ENCODE data around the gene LYPD3.

DNA sequence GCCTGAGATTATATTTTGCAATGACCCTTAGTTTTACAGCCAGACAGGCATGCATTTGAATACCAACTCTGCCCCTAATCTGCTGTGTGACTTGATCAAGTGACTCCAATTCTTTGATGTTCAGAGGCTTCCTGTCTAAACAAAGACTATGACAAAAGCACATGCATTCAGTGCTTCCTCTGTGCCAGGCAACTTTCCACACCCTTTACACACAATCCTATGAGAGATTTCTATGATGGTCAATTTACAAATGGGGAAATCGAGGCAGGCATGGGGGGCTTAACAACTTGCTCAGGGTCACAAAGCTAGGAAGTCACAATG is 3.7 kb upstream of the LYPD3 start:
- TF ChIP-seq, protein P1, sequence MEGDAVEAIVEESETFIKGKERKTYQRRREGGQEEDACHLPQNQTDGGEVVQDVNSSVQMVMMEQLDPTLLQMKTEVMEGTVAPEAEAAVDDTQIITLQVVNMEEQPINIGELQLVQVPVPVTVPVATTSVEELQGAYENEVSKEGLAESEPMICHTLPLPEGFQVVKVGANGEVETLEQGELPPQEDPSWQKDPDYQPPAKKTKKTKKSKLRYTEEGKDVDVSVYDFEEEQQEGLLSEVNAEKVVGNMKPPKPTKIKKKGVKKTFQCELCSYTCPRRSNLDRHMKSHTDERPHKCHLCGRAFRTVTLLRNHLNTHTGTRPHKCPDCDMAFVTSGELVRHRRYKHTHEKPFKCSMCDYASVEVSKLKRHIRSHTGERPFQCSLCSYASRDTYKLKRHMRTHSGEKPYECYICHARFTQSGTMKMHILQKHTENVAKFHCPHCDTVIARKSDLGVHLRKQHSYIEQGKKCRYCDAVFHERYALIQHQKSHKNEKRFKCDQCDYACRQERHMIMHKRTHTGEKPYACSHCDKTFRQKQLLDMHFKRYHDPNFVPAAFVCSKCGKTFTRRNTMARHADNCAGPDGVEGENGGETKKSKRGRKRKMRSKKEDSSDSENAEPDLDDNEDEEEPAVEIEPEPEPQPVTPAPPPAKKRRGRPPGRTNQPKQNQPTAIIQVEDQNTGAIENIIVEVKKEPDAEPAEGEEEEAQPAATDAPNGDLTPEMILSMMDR (IDR thresholded peaks at IDR 0.05) = no peak
- TF ChIP-seq POLR2AphosphoS5 (IDR thresholded peaks at IDR 0.05; ENCODE audit: low read depth, low read length) = no peak
- TF ChIP-seq, protein P2, sequence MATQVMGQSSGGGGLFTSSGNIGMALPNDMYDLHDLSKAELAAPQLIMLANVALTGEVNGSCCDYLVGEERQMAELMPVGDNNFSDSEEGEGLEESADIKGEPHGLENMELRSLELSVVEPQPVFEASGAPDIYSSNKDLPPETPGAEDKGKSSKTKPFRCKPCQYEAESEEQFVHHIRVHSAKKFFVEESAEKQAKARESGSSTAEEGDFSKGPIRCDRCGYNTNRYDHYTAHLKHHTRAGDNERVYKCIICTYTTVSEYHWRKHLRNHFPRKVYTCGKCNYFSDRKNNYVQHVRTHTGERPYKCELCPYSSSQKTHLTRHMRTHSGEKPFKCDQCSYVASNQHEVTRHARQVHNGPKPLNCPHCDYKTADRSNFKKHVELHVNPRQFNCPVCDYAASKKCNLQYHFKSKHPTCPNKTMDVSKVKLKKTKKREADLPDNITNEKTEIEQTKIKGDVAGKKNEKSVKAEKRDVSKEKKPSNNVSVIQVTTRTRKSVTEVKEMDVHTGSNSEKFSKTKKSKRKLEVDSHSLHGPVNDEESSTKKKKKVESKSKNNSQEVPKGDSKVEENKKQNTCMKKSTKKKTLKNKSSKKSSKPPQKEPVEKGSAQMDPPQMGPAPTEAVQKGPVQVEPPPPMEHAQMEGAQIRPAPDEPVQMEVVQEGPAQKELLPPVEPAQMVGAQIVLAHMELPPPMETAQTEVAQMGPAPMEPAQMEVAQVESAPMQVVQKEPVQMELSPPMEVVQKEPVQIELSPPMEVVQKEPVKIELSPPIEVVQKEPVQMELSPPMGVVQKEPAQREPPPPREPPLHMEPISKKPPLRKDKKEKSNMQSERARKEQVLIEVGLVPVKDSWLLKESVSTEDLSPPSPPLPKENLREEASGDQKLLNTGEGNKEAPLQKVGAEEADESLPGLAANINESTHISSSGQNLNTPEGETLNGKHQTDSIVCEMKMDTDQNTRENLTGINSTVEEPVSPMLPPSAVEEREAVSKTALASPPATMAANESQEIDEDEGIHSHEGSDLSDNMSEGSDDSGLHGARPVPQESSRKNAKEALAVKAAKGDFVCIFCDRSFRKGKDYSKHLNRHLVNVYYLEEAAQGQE (IDR thresholded peaks at IDR 0.05; ENCODE audit: insufficient read depth in 1 of 2, low read depth in 2 of 2, low read length in 1 of 2) = no peak

All from Panc1 (cell line).